ENCODE measurements around the gene CDH12.
A peak's percentile ranks its signal among the peaks of the same experiment; 100 is the strongest.

The CDH12 gene

GRCh38 chr5:22757776-22758175 is 95.4 kb downstream of the CDH12 start:
- DNase-seq: no peak

- no peak for DNase-seq
Observed at GRCh38 chr5:22754155-22754554, 99.0 kb downstream of the CDH12 start.

GRCh38 chr5:22751536-22751935 is 101.6 kb downstream of the CDH12 start:
- no peak for DNase-seq

GRCh38 chr5:22736443-22737003 is 116.6 kb downstream of the CDH12 start:
- DNase-seq: no peak

- no peak for DNase-seq
Observed at GRCh38 chr5:22734907-22735306, 118.2 kb downstream of the CDH12 start.

- peak; percentile 64 for DNase-seq
Observed at GRCh38 chr5:22728610-22729009, 124.5 kb downstream of the CDH12 start.

- no peak for DNase-seq
Observed at GRCh38 chr5:22722491-22722890, 130.7 kb downstream of the CDH12 start.

GRCh38 chr5:22722056-22722455 is 131.1 kb downstream of the CDH12 start:
- no peak for DNase-seq

GRCh38 chr5:22719842-22720241 is 133.3 kb downstream of the CDH12 start:
- DNase-seq: no peak

- DNase-seq: no peak
Observed at GRCh38 chr5:22710660-22711059, 142.5 kb downstream of the CDH12 start.

GRCh38 chr5:22709743-22710142 is 143.4 kb downstream of the CDH12 start:
- no peak for DNase-seq

GRCh38 chr5:22708770-22709328 is 144.3 kb downstream of the CDH12 start:
- no peak for DNase-seq

- no peak for DNase-seq
Observed at GRCh38 chr5:22706901-22707300, 146.2 kb downstream of the CDH12 start.

GRCh38 chr5:22699319-22699718 is 153.8 kb downstream of the CDH12 start:
- DNase-seq: peak; percentile 2

- DNase-seq: no peak
Observed at GRCh38 chr5:22693121-22693520, 160.0 kb downstream of the CDH12 start.

- DNase-seq: no peak
Observed at GRCh38 chr5:22683050-22683449, 170.1 kb downstream of the CDH12 start.

GRCh38 chr5:22678886-22679285 is 174.3 kb downstream of the CDH12 start:
- DNase-seq: no peak

- no peak for DNase-seq
Observed at GRCh38 chr5:22673131-22673530, 180.0 kb downstream of the CDH12 start.

- DNase-seq: no peak
Observed at GRCh38 chr5:22669345-22669744, 183.8 kb downstream of the CDH12 start.

- no peak for DNase-seq
Observed at GRCh38 chr5:22665801-22666200, 187.3 kb downstream of the CDH12 start.

GRCh38 chr5:22663134-22663533 is 190.0 kb downstream of the CDH12 start:
- DNase-seq: no peak

GRCh38 chr5:22662391-22662790 is 190.8 kb downstream of the CDH12 start:
- DNase-seq: no peak

- peak; percentile 90 for DNase-seq
Observed at GRCh38 chr5:22651355-22651754, 201.8 kb downstream of the CDH12 start.

GRCh38 chr5:22650511-22650910 is 202.6 kb downstream of the CDH12 start:
- no peak for DNase-seq

GRCh38 chr5:22649074-22649473 is 204.1 kb downstream of the CDH12 start:
- DNase-seq: no peak
